Left hindlimb (tissue), 1 donor: ENCODE results near the gene NEB.
"Not testable (repeated sequence)": the region's sequence is repeated elsewhere in the genome, so short reads cannot be mapped to it uniquely, and the experiment has no call there.

ENCODE experiments used
- DNase-seq: peaks from one replicate; pipeline ENCODE4 v3.0.0-alpha.2; 2018

Gene NEB

DNA sequence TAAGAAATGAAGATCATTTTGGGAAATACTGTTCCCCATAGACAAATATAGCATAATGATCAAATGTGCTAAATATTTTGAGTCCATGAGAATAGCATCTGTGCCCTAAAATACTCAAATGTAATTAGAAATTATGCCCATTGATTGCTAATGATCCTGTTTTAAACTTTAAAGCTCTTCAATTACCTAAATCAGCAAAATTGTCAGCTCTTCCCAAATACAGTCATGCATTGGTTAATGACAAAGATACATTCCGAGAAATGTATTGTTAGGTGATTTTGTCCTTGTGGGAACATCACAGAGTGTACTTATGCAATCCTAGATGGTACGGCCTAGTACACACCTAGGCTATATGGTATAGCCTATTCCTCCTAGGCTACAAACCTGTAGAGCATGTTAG, 89.7 kb downstream of the NEB start:
- DNase-seq = no peak

DNA sequence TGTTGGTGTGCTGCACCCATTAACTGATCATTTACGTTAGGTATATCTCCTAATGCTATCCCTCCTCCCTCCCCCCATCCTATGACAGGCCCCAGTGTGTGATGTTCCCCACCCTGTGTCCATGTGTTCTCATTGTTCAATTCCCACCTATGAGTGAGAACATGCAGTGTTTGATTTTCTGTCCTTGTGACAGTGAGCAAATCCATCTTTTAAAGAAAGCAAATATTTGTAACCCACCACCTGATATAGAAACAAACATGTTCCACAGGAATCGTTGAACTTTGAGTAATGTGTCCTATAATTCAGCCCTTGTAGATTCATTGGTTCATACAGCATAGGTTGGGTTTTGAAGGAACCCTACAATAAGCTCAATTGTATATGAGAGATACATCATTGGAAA, 92.4 kb downstream of the NEB start:
- not testable (repeated sequence) for DNase-seq

DNA sequence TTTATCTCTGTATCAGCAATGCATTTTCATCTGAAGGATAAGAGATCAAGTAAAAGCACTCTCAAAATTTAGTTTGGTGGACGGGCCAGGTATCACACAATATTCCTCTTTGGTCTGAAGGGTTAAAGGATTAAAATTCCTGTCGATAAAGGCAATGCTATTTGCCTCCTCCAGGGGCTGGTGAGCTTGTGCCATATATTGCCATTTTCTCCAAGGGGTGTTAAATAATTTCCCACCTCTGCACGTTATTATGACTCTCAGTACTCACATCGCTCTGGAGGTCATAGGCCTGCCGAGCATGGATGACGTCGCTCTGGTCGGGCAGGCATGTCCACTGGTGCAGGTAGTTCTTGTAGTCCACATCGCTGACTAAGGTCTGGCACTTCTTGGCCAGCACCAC, 94.2 kb downstream of the NEB start:
- no peak for DNase-seq

DNA sequence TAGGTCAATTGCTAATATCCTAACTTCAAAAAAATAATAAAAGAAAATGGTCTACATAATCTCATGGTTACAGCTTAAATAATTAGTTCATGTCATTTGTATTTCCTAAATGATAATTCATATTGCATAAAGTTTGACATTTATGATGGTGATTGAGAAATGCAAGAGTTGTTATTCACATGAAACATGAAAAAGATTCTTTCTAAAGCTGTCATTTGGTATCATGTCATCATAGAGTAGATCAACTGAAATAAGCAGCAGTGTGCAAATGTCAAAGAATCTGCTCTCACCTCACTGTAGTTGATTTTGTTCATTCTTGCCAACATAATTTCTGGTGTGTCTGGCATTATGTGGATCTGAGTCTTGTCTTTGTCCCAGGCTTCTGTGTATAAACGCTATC, 95.3 kb downstream of the NEB start:
- no peak for DNase-seq

DNA sequence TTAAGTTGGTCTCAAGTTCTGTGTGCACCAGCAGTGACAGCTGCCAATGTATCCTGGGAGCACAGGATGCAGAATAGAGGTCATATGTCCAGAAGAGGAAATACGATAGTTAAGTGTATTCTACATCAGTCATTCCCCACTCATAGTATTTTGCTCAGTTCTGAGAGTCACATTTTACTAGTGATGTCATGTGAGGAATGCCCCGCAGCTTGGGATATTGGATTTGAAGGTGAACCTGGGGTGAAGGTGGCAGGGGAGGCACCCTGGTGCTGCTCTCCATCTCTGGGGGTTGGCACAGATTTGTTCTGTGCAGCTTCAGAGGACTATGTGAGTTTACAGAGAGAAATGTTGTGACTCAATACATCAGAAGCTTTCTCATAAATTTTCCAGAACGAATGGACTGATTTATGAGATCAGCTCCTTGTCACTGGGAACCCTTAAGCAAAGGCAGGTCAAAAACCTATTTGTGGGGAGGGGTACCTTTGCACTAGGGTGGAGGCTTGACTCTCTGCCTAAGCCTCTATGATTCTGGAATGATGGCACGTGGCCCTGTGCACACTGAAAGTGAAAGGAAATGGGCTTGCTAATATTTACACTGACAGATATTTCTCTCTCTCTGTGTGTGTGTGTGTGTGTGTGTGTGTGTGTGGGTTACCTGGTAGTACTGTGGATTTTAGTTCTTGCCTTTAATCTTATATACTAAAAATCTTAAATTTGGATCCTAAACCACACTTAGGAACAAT, 95.9 kb downstream of the NEB start:
- DNase-seq = no peak

DNA sequence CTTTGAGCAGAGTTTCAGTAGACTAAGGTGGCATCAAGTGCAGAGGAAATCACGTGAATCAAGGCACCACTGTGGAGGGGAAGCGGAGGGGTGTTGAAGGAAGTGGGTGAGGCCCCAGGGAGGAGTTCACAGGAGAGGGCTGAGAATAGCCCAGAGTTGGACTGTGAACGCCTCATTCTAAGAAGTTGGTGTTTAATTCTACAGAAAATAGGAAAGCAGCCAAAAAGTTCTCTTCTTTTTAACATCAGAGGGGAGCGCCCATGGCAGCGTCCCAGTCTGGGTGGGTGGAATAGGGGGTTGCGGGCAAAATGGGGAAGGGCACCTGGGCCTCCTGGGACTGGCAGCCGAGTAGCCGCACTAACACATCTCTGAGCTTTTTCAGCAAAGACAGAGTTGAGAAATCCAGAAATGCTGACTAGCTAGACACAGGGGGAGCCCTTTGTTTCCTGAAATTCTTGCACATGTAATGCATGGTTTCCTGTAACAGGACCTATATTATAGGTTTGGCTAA, 97.0 kb downstream of the NEB start:
- no peak for DNase-seq

DNA sequence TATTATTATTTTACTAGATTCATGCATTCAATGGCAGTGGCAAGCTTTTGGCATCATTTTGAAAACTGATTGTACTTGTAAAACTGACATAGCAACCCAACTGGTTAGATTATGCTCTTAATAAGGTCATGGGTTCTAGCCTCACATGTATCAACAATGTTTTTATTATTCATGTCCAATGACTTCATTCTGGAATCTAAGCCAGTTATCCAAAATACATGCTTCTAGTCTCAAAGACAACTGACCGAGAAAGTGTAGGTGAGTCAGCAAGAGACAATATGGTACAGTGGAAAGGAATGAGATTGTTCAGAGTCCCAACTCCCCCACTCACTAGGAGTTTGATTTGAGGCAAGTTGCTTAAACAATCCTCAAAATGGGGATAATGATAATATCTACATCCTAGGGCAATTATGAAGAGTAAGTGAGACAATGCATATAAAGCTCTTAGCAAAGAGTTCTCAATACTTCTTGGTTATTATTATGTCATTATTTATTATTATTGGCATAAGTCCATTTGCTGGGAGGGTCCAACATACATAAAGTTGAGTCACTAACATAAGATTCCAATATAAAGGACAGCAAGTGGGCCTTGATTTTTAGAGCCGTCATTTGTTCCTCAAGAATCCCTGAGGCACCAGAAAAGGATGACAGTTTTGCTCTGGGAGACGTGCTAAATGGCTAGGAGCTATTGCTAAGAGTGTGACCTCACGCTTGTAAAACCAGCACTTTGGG, 99.4 kb downstream of the NEB start:
- no peak for DNase-seq

DNA sequence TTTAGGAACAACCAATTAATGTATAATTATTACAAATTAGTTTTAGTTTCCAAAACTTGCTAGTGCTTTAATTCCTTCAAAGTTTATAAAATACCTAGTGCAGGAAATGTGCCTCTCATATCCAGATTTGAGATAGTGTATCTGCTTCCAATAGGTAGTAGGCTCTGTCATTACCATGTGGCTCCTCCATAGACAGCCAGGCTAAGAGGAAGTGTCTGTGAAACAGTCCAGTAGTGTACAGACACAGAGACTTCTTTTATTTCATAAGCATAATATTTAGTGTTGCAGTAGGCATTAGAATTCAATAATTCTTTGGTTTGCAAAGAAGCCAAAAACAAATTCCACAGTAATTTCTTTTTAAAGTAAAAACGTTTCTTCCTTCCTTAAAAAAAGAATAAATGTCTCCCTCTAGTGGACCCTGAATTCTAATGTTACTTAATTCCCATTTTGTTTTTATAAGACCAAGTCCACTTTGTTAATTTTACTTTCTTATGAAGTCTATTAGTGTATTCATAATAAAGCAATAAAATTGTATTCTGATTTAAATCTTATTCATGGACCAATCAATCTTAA, 101.2 kb downstream of the NEB start:
- no peak for DNase-seq

DNA sequence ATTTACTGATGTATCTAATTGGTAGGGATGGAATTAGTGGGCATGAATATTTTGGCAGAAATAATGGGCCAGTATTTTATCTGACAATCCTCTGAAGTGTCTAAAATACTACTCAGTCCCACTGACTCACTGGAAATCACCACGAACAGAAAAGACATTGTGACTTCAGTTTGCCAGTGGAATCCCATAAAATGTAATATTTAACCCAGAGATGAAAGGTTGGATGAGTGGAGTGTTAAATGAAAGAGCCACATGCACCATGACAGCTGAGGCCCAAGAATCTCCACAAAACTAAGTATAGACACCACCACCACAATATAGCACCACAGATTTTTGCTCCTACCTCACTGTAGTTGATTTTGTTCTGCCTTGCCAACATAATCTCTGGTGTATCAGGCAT, 103.9 kb downstream of the NEB start:
- no peak for DNase-seq

DNA sequence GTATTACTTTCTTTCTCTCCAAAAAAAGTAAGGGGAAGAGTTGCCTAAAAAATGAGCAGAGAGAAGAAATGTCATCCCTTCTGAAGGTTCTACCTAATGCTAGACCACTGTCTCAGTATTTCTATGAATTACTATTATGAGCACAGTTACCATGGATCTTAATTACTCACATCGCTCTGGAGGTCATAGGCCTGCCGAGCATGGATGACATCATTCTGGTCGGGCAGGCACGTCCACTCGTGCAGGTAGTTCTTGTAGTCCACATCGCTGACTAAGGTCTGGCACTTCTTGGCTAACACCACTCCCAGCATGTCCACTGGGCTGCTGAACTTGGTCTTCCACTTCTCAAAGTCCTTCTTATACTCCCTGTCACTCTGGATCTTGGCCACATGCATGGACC, 106.9 kb downstream of the NEB start:
- DNase-seq = no peak

DNA sequence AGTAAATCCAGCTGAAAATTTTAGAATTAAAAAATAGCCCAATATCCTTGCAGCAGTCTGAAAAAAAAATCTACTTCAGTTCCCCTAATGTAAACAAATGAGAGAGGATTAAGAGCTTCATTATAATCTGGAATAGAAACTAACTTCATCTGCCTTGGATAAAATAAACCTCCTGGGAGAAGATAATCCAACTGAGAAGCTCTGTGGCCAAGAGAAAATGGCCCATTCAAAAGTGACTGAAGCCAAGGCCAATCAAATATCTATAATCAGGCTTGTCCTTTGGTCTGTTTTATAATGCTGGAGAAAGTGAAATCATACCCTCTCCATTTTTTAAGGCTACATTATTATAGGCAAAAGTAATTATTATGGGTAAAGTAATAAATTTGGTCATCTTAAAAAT, 110.0 kb downstream of the NEB start:
- DNase-seq = no peak

DNA sequence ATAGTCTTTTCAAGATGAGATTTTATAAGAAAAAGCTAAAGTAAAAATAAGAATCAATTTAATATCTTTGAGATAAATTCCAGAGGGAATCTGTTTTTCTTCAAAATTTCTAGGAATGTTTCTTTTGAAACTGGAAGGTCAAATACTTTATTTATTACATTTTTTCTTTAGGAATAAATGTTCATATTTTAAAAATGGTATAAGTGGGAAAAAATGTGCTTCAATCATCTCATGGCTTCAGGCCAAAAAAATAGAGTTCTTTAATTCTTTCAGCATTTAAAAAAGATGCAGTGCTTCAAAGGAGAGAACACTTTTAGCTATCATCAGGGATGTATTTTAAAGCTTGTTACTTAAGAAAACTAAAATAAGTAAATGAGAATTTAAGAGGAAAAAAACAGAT, 110.6 kb downstream of the NEB start:
- DNase-seq = no peak

DNA sequence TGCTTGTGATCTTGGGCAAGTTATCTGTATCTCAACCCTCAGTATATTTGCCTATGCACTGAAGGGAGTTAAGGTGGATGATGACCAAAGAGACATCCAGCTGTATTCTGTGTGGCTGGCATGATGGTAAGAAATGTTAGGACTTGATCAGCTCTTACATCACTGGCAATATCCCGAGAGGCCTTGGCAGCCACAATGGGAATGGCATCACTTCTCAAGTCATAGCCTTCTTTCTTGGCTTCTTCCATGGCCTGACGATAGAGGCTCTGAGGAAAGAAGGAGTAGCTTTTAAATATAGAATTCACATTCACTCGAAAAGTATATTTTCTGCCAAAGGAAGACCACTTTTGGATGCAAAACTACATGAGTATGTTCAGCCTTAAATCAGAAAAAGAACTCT, 113.5 kb downstream of the NEB start:
- DNase-seq = no peak

DNA sequence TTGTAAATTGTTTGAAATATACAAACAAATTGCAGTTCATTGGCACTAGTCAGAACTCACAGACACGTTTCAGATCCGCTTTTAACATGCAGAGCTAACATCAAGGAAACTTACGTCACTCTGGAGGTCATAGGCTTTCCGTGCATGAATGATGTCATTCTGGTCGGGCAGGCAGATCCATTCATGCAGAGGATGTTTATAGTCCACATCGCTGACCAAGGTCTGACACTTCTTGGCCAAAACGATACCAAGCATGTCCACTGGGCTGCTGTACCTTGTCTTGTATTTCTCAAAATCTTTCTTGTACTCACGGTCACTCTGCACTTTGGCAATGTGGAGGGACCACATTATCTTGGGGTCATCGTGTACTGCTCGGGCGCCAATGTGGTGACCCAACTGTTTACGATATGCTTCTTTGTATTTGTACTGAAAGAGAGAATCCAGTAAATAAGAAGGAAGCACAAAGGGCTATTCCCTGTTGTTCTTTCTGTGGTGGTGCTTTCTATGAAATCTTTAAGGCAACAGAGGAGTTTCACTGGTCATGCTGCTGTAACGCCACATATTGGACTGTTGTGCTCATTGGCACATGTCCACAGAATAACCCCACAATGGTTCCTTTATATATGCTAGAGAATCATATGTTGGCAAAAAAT, 114.8 kb downstream of the NEB start:
- no peak for DNase-seq

DNA sequence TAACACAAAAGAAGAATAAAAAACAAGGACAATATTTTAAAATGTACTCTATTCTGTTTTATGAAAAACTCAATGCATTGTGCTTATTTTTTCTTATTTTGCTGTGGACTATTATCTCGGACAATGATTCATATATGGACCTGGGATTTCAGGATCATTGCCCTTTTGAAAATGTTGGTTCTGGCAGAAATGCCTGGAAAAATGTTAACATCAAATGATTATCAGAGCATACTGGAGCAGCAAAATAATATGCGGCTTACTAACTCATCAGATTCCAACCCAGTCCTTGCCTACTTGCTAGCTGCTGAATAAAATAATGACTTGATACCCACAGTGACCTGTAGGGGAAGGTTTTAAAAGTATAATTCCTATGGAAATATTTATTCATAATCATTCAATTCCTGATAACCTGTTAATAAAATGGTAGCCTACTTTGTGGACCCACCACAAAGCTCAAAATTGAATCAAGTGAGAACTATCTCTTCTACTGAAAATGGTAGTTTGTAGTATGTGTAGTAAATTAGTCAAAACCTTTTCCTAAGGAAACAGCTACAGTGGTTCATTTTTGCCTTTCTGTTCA, 117.4 kb downstream of the NEB start:
- no peak for DNase-seq

DNA sequence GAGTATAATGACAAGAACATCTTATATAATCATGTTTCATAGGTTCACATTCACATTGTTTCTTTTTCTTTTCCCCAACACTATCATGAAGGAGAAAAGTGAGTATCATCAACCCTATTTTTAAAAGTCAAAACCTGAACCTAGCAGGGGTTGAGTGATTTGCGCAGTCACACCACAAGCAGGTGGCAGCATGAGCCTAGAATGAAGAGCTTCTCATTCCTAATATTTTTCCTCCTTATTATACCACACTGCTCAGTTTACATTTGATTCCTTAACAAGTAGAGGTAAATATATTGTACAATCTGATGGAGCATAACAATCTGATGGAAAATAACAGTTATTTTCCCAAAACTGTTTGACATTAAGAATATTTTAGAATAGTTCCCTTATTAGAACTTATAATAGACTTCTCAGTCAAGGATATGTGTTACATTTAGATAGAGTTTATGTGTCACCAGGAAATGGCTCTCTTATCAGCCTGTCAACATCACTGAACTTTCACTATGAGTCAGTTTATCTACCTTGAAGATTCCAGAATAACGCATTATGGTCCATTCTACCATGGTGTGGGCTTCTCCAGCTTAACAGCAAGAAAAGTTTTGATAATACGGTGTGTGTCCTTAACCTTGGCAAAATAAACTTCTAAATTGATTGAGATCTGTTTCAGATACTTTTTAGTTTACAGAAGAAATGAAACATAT, 119.5 kb downstream of the NEB start:
- no peak for DNase-seq

DNA sequence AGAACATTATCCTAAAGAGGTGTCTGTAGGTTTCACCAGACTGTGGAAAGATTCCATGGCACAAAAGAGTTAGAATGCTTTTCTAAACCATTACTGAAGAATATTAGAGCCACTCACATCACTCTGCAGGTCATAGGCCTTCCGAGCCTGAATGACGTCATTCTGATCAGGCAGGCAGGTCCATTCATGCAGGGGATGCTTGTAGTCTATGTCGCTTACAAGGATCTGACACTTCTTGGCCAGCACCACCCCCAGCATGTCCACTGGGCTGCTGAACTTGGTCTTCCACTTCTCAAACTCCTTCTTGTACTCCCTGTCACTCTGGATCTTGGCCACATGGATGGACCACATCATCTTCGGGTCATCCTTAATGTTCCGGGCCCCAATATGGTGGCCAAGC, 120.1 kb downstream of the NEB start:
- no peak for DNase-seq

DNA sequence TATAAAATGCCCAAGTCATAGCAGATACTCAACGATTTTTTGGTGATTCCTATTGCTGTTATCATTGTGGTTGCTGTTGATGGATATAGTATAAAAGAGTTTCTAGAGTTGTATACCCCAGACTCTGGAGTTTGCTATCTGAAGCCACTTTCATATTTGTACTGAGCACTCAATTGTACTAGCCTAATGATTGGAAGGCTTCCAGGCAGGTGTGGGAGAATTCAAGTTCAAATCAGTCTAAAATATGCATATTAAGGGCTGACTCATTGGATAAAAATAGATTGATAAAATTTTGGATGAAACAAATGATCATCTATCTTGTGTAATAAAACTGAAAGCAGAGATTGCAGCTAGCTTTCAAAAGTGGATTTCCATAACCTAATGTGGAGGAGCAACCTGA, 122.9 kb downstream of the NEB start:
- DNase-seq = no peak

DNA sequence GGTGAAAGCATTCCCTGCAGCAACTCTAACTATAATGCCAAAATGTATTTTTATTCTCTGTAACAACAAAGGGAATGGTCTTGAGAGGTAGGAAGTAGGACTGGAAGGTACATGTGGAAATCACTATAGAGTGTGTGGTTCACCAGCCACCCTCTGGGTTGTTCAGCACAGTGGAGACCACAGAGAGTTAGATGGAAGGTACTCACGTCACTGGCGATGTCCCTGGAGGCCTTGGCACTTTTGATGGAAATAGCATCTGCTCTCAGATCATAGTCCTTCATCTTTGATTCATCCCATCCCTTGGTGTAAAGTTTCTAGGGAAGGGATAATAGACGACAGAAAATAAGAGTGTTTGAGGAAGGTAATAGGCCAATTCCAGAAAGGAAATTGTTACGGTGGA, 124.0 kb downstream of the NEB start:
- DNase-seq = no peak

DNA sequence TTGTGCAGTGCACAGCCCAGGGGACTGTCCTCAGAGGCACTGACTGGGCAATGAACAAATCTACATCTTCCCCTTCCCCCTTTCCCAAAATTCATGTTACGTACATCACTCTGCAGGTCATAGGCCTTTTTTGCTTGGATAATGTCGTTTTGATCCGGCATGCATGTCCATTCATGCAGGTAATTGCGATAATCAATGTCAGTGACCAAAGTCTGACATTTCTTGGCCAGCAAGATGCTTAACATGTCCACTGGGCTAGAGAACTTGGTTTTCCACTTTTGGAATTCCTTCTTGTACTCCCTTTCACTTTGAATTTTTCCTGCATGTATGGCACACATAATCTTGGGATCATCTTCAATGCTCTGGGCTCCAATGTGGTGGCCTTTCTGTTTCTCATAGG, 124.6 kb downstream of the NEB start:
- DNase-seq = no peak

DNA sequence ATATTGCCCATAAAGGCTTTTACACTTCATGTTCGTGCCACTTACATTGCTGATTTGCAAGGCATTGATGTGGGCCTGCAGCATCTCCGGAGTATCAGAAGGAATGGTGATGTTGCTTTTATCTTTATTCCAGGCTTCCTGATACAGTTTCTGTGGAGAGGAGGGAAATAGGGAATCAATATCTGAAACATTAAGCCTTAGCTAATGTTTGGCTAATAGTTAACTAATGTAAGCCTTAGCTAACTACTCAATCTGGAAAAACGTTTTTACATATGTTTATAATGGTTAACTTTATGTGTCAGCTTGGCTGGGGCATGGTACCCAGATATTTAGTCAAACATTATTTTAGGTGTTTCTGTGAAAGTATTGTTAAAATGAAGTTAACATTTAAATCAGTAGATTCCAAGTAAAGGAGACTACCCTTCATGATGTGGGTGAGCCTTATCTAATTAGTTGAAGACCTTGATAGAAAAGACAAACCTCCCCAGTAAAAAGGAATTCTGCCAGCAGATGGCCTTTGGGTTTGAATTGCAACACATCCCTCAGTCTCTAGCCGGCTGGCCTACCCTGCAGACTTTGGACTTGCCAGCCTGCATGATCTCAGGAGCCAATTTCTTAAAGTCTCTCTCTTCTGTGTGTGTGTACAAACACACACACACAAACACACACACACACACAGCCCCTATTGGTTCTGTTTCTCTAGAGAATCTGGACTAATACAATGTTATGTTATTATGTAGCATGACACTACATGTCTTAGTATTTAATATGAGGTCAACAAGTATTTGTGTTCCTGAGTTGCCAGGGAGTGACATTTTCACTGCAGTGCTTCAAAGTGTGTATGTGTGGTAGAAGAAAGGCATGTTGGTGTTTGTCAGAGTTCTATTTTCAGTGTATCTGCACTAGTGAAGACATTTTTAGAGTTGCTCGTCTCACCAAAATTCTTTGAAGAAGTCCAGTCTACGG, 126.5 kb downstream of the NEB start:
- DNase-seq = not testable (repeated sequence)
